Aorta (tissue), 5 donors: ENCODE measurements around the gene REN. TPM values are rescaled to one million over a fixed set of nuclear protein-coding genes. Genes with fewer than 3 reads are reported as not detected.

Source experiments
- ATAC-seq: fragments of 200-7000 bp; cut with Tn5 transposase; one replicate; pipeline ENCODE4 v1.9.1; 2022; ENCODE audit warnings: moderate library complexity; ENCODE audit not compliant: low FRiP score
- DNase-seq, 2 donors: peaks; one replicate each; pipeline ENCODE4 v3.0.0-alpha.2; 2020
- H3K27ac ChIP-seq, 2 donors: one replicate each; pipeline ENCODE4 v1.5.1; 2013; ENCODE audit warnings: low read length in 2 of 2, mild to moderate bottlenecking in 2 of 2, moderate library complexity in 2 of 2, control low read depth in 1 of 2, inconsistent platforms in 1 of 2, low read depth in 1 of 2
- H3K27me3 ChIP-seq, 2 donors: one replicate each; pipeline ENCODE4 v1.6.1; 2013; ENCODE audit warnings: control low read depth in 1 of 2, low read length in 1 of 2, mild to moderate bottlenecking in 1 of 2, moderate library complexity in 1 of 2; ENCODE audit not compliant: insufficient read depth in 2 of 2, control insufficient read depth in 1 of 2
- H3K36me3 ChIP-seq, 2 donors: one replicate each; pipeline ENCODE4 v1.6.1; 2013; ENCODE audit warnings: control low read depth in 1 of 2, low read length in 1 of 2, mild to moderate bottlenecking in 1 of 2; ENCODE audit not compliant: insufficient read depth in 2 of 2, control insufficient read depth in 1 of 2
- H3K4me1 ChIP-seq, 2 donors: one replicate each; pipeline ENCODE4 v1.6.1; 2013; ENCODE audit warnings: low read length in 2 of 2, control low read depth in 1 of 2, mild to moderate bottlenecking in 1 of 2, moderate library complexity in 1 of 2; ENCODE audit not compliant: insufficient read depth in 2 of 2, control insufficient read depth in 1 of 2
- H3K4me3 ChIP-seq, 2 donors: one replicate each; pipeline ENCODE4 v1.5.1; 2013; ENCODE audit warnings: low read length in 2 of 2, control low read depth in 1 of 2, mild to moderate bottlenecking in 1 of 2
- H3K9me3 ChIP-seq: one replicate; pipeline ENCODE4 v1.6.1; 2013; ENCODE audit warnings: mild to moderate bottlenecking, low read length; ENCODE audit not compliant: control insufficient read depth
- WGBS, 2 donors: extraction: QIAGEN DNeasy Blood & Tissue Kit; methylation state at CpG; one replicate each; pipeline ENCODE4 v1.1.7; 2013; 5-methylcytosine and 5-hydroxymethylcytosine counted together
- intact Hi-C, 2 donors: fragments of 100-400 bp; cut with DNase I; formaldehyde crosslinking; loops; one replicate each; pipeline versions ENCODE4 v1.14.2 to v1.15.0; 2022
- long read RNA-seq, 2 donors: library from polyadenylated mRNA; unstranded; transcript quantifications; one replicate each; pipeline ENCODE4 v2.0.0, GENCODE V29; 2020 to 2021
- polyA plus RNA-seq, 2 donors: library from polyadenylated mRNA; stranded (reverse); fragments of 200-250 nt; gene quantifications; one replicate each; pipeline ENCODE4 v1.2.3, GENCODE V29; 2013
- total RNA-seq, 2 donors: library from RNA; stranded (reverse); fragmentation: NEBNext Ultra II Directional; extraction: Animal tissue kit (Norgen Biotek cat#: 25700); gene quantifications; one replicate each; pipeline ENCODE4 v1.2.1, GENCODE V29; 2021
- donor health status: healthy with polysubstance abuse.
- donor health status: Bipolar disorder and iron deficiency.
- donor health status: DM: no; HTN: no; CAD: no.
- donor health status: DM: no; HTN: no; CAD: no.
- donor health status: DM: yes; HTN: yes; CAD: no.

The REN gene
- total RNA-seq = not detected
- not detected for polyA plus RNA-seq
- long read RNA-seq, donor 1, partial matches to known transcripts = 0 of 3 reads
- long read RNA-seq, donor 1, other reads (novel, unspliced or antisense) = 3 of 3 reads
- long read RNA-seq, donor 2, partial matches to known transcripts = 0 of 3 reads
- long read RNA-seq, donor 2, other reads (novel, unspliced or antisense) = 3 of 3 reads

- peaks cover 2% of the 10 kb centered on the region for H3K9me3 ChIP-seq
- WGBS, 2 donors = 50 to 60% methylated on average over 5 of the region's 5 CpGs
- H3K4me3 ChIP-seq = no peak within 1 kb of the TSS
- no peak within 1 kb of the TSS for H3K27ac ChIP-seq
- DNase-seq = peak in 1 of 2 donors; percentile 8
- H3K36me3 ChIP-seq = no peaks in the 10 kb centered on the region
- no peaks in the 10 kb centered on the region for H3K27me3 ChIP-seq
- no peaks in the 10 kb centered on the region for H3K4me1 ChIP-seq
- intact Hi-C loops = no loop called here
- no peak for ATAC-seq
These were observed at the start of gene REN for GRCh38 chr1:204166219-204166618. Gene REN (minus strand): TSS chr1:204166337. CDS start chr1:204166293, 44 bp downstream.

- Histone ChIP-seq H3K36me3 (no peaks in the 10 kb centered on the region), H3K27me3 (no peaks in the 10 kb centered on the region)
- 14 to 16% methylated on average over 40 to 41 of the region's 41 CpGs for whole genome bisulfite sequencing, 2 donors
These were observed 47.8 kb upstream of the REN start, which contains the start of gene GOLT1A for GRCh38 chr1:204213668-204214662. Gene GOLT1A (minus strand): TSS chr1:204213988. CDS start chr1:204213906, 82 bp downstream.

GRCh38 chr1:204212715-204213114, 46.6 kb upstream of the REN start:
- Histone ChIP-seq H3K9me3 (no peaks in the 10 kb centered on the region), H3K36me3 (no peaks in the 10 kb centered on the region), H3K27ac (no peak overlapping the region), H3K27me3 (no peaks in the 10 kb centered on the region), H3K4me3 (no peak overlapping the region), H3K4me1 (no peaks in the 10 kb centered on the region)
- no peak for DNase-seq
- ATAC-seq = no peak
- WGBS, 2 donors = 92 to 95% methylated on average over 3 of the region's 3 CpGs
- intact Hi-C loops = loop anchor here in 1 of 2 donors (5.0 kb wide), 1 partner anchor 150 kb away; no protein-coding TSS in a partner anchor

More at GRCh38 chr1:204213668-204214662, 47.8 kb upstream of the REN start, which contains the start of gene GOLT1A:
- Histone ChIP-seq H3K27ac (no peak within 1 kb of the TSS), H3K4me3 (no peak within 1 kb of the TSS), H3K9me3 (no peaks in the 10 kb centered on the region), H3K4me1 (no peaks in the 10 kb centered on the region)
- ATAC-seq = peak; percentile 68
- peak; percentile 69 to 82 for DNase-seq
- intact Hi-C loops = loop anchor here (2.0 to 5.0 kb wide), 2 partner anchors 148 to 149 kb away; no protein-coding TSS in a partner anchor

GRCh38 chr1:204211046-204211445, 44.9 kb upstream of the REN start:
- no peaks in the 10 kb centered on the region for H3K27me3 ChIP-seq
- H3K4me3 ChIP-seq = no peak overlapping the region
- 73 to 77% methylated on average over 7 of the region's 7 CpGs for WGBS, 2 donors
- no peak overlapping the region for H3K27ac ChIP-seq
- no peaks in the 10 kb centered on the region for H3K9me3 ChIP-seq
- DNase-seq = peak in 1 of 2 donors; percentile 19
- no peaks in the 10 kb centered on the region for H3K4me1 ChIP-seq
- no peaks in the 10 kb centered on the region for H3K36me3 ChIP-seq
- ATAC-seq = no peak
- intact Hi-C loops = loop anchor here in 1 of 2 donors (5.0 kb wide), 1 partner anchor 151 kb away; no protein-coding TSS in a partner anchor

GRCh38 chr1:204207136-204207616, 41.0 kb upstream of the REN start:
- peak; percentile 68 to 90 for DNase-seq
- Histone ChIP-seq H3K9me3 (no peaks in the 10 kb centered on the region), H3K27me3 (no peaks in the 10 kb centered on the region), H3K36me3 (no peaks in the 10 kb centered on the region), H3K4me3 (no peak overlapping the region), H3K4me1 (no peaks in the 10 kb centered on the region), H3K27ac (no peak overlapping the region)
- peak; percentile 87 for ATAC-seq
- 12 to 15% methylated on average over 13 of the region's 13 CpGs for whole genome bisulfite sequencing, 2 donors
- intact Hi-C loops = loop anchor here in 1 of 2 donors (2.0 kb wide), 1 partner anchor 44 kb away; no protein-coding TSS in a partner anchor

- intact Hi-C loops = loop anchor here in 1 of 2 donors (2.0 kb wide), 1 partner anchor 43 kb away; no protein-coding TSS in a partner anchor
- Histone ChIP-seq H3K9me3 (no peaks in the 10 kb centered on the region), H3K36me3 (no peaks in the 10 kb centered on the region), H3K4me1 (no peaks in the 10 kb centered on the region), H3K27ac (no peak overlapping the region), H3K4me3 (no peak overlapping the region), H3K27me3 (no peaks in the 10 kb centered on the region)
- 44 to 48% methylated on average over 2 of the region's 2 CpGs for WGBS, 2 donors
- ATAC-seq (no peak), DNase-seq (no peak)
These were observed 40.0 kb upstream of the REN start for GRCh38 chr1:204206121-204206520.

- Histone ChIP-seq H3K27me3 (no peaks in the 10 kb centered on the region), H3K4me1 (no peaks in the 10 kb centered on the region), H3K9me3 (no peaks in the 10 kb centered on the region), H3K4me3 (no peak overlapping the region), H3K36me3 (no peaks in the 10 kb centered on the region), H3K27ac (no peak overlapping the region)
- DNase-seq (no peak), ATAC-seq (no peak)
- intact Hi-C loops = no loop called here
These were observed 39.3 kb upstream of the REN start for GRCh38 chr1:204205486-204205885.

GRCh38 chr1:204204944-204205343, 38.8 kb upstream of the REN start:
- no peak overlapping the region for H3K4me3 ChIP-seq
- H3K4me1 ChIP-seq = no peaks in the 10 kb centered on the region
- intact Hi-C loops = no loop called here
- no peaks in the 10 kb centered on the region for H3K9me3 ChIP-seq
- ATAC-seq (no peak), DNase-seq (no peak)
- no peaks in the 10 kb centered on the region for H3K36me3 ChIP-seq
- H3K27ac ChIP-seq = no peak overlapping the region
- WGBS, 2 donors = 89 to 96% methylated on average over 2 of the region's 2 CpGs
- no peaks in the 10 kb centered on the region for H3K27me3 ChIP-seq
